ENCODE data around the gene CHSY3. TPM values are rescaled to one million over a fixed set of nuclear protein-coding genes. Genes with fewer than 3 reads are reported as not detected.

Gene CHSY3
- total RNA-seq, 1 donor from 2014 or later, result 0.51 TPM

GRCh38 chr5:130115686-130116085, 211.4 kb downstream of the CHSY3 start:
- DNase-seq, result no peak
- no peak for ATAC-seq (ENCODE audit: poor library complexity)
- intact Hi-C loops (cut with DNase I), result no loop called here

DNA sequence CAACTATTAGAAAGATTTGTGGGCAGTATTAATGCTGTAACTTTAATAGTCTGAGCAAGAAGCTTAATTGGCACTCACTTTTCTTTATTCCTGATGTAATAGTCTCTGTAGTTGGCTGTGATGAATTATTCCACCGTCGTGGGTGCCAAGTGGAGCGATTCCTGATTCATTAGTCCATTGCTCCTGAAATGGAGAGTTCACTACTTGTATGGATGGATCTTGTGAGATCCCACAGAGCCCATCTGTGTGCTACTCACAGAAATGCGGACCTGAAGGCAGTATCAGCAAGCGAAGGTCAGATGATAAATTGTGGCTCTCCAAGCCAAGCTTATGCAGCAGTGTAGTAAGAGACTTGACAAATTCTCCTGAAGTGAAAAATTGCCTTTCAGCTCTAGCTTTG, 212.2 kb downstream of the CHSY3 start:
- DNase-seq (no peak), ATAC-seq (ENCODE audit: poor library complexity) (no peak)
- intact Hi-C loops (cut with DNase I), result no loop called here

DNA sequence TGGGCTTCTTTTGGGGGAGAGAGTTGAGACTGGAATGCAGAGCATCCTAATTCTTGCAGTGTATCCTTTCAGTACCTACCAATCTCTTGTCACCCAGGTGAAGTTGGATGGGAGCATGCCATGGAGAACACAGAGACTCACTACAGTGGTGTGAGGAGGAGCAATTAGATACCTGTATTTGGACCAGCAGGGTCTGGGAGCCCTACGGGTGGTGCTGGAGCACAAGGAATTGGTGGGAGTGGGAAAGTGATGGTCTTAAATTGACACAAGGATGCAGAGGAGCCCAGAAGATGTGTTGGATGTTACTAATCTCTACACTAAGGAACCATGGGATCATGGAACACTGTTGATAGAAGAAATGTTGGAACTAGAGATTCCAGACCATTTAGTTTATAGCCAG, 212.7 kb downstream of the CHSY3 start:
- ATAC-seq (ENCODE audit: poor library complexity) (no peak), DNase-seq (no peak)
- intact Hi-C loops (cut with DNase I), result no loop called here

DNA sequence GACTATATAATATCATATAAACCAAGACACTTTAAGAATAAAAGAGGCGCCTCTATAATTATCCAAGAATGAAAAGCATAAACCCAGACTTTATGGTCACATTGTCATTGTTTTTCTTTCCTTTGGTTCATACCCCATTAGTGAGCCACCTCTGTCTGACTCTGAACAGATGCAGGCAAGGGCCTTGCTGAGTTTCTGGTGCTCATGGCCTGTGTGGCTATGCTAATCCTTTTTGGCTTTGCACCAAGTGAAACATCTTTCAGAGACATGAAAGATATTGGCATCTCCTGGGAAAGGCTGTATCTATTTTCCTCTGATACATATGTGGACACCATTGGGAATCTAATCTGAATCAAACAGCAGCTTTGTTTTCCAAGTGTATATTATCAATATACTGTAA, 222.5 kb downstream of the CHSY3 start:
- ATAC-seq (ENCODE audit: poor library complexity), result no peak
- intact Hi-C loops (cut with DNase I), result no loop called here
- DNase-seq, result no peak

GRCh38 chr5:130135506-130135905, 231.2 kb downstream of the CHSY3 start:
- intact Hi-C loops (cut with DNase I), result no loop called here
- ATAC-seq (ENCODE audit: poor library complexity), result peak; percentile 68
- DNase-seq, result no peak

DNA sequence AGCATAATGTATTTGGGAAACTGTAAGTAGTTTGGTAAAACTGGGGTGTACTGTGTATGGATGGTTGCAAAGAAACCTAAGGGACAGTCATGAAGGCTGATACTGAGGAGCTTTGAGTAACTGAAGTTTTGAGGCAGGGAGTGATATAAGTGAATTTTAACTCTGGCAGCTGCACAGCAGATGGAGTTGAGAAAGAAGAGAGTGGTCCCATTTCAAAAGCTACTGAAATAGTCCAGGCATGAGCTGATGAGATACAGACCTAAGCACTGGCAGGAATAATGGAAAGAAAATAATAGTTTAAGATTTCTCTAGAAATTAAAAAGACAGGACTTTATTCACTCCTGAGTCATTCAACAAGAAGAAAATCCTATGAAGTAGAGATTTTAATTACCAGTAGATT, 232.0 kb downstream of the CHSY3 start:
- intact Hi-C loops (cut with DNase I), result no loop called here
- DNase-seq, result no peak
- peak; percentile 60 for ATAC-seq (ENCODE audit: poor library complexity)

GRCh38 chr5:130137681-130138080, 233.4 kb downstream of the CHSY3 start:
- DNase-seq (no peak), ATAC-seq (ENCODE audit: poor library complexity) (no peak)
- intact Hi-C loops (cut with DNase I), result no loop called here

GRCh38 chr5:130138406-130139045, 234.3 kb downstream of the CHSY3 start:
- DNase-seq (no peak), ATAC-seq (ENCODE audit: poor library complexity) (no peak)
- intact Hi-C loops (cut with DNase I), result no loop called here

DNA sequence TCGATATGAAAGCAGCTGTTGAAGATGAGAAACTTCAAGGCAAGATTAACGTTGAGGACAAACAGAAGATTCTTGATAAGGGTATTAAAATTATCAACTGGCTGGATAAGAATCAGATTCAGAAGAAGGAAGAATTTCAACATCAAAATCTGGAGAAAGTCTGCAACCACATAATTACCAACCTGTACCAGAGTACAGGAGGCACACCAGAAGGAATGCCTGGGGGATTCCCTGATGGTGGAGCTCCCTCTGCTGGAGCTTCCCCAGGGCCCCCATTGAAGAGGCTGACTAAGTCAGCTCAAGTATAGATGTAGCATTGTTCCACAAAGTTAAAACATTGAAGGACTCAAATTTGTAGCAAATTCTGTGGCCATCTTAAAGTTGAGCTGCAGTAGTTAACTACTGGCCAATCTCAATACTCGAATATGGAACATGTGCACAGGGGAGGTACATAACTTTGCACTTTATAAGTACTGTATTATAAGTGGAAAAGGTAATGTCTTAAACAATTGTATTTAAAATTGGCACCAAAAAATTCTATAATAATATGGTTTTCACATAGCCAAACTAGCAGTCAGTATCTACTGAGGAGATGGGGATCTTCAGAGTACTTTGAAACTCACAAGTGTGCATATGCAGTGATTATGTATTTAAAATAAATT, 237.5 kb downstream of the CHSY3 start:
- no peak for DNase-seq
- no peak for ATAC-seq (ENCODE audit: poor library complexity)
- intact Hi-C loops (cut with DNase I), result loop anchor here (10.0 kb wide), 1 partner anchor 237 kb away; the partner anchor contains the start of gene CHSY3

GRCh38 chr5:130151239-130151638, 247.0 kb downstream of the CHSY3 start:
- intact Hi-C loops (cut with DNase I), result no loop called here
- ATAC-seq (ENCODE audit: poor library complexity), result no peak
- DNase-seq, result no peak

GRCh38 chr5:130155345-130156011, 251.2 kb downstream of the CHSY3 start:
- DNase-seq, result no peak
- intact Hi-C loops (cut with DNase I), result no loop called here
- no peak for ATAC-seq (ENCODE audit: poor library complexity)

- intact Hi-C loops (cut with DNase I), result no loop called here
- DNase-seq (no peak), ATAC-seq (ENCODE audit: poor library complexity) (no peak)
Measured at GRCh38 chr5:130158036-130158435, 253.8 kb downstream of the CHSY3 start.

DNA sequence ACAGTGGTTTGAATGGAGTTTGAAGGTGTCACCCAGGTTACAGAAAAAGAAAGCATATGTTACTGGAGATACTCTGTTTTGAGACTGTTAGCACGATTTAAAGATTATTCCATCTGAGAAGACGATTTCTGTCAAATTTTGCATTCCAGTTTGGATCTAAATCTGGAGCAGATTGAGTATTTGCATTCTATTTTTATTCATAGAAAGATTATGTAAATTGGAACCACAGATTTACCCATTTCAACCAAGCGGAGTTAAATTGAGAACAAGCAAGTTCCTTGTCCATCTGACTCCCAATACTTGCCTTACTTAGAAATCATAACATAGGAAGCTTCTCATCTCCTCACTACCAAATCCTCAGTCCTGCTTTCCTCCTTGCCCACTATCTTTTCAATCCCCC, 255.7 kb downstream of the CHSY3 start:
- intact Hi-C loops (cut with DNase I), result no loop called here
- no peak for DNase-seq
- no peak for ATAC-seq (ENCODE audit: poor library complexity)

GRCh38 chr5:130164966-130165365, 260.7 kb downstream of the CHSY3 start:
- no peak for DNase-seq
- ATAC-seq (ENCODE audit: poor library complexity), result no peak
- intact Hi-C loops (cut with DNase I), result no loop called here

DNA sequence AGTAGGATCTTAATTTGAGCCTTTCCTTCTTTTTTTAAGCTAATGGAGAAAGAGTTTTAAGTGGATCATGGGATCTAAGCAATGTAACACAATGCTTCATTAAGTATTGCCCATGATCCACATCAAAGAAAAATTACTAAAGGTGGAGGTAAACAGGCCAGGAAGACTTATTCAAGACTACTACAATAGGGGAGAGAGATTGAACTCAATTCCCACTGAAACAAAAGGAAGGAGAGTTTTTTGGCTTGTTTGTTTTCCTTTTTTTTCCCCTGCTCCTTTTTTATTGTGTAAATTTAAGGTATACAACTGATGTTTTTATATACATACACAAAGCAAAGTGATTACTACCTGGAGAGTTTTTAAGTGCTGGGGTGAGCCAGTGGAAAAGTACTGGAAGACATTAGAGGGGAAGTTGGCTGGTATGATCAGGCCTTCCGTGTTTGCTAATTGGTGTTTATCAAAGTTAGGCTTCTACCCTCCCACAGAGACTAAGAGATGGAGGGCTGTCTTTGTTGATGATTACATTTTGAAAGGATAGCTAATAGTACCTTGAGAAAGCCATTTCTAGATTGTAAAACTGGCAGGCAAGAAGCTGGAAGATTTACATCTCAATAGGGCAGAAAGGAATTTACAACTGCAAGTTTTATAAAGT, 262.7 kb downstream of the CHSY3 start:
- intact Hi-C loops (cut with DNase I), result no loop called here
- ATAC-seq (ENCODE audit: poor library complexity) (no peak), DNase-seq (no peak)

- no peak for ATAC-seq (ENCODE audit: poor library complexity)
Measured at GRCh38 chr5:130168211-130168610, 263.9 kb downstream of the CHSY3 start.

DNA sequence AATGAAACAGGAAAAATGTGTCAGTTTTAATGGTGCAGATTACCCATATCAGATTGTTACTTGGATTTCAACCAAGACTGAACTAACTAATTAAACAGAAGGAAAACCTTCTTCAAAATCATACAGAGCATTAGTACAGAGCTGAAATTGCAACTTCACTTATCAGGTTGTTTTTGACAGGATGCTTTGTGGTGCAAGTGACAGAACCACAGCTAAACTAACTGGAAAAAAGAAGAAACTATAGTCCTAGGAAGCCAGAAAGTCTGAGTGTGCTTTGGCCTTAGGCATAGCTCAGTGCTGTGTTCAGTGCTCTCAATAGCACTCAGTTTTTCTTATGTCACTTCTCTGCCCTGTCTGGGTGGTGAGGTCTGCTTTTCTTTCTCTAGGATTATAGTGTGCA, 267.4 kb downstream of the CHSY3 start:
- intact Hi-C loops (cut with DNase I), result no loop called here

More at GRCh38 chr5:130168211-130168610, 263.9 kb downstream of the CHSY3 start:
- DNase-seq, result no peak
- intact Hi-C loops (cut with DNase I), result no loop called here

GRCh38 chr5:130183115-130183514, 278.9 kb downstream of the CHSY3 start:
- ATAC-seq (ENCODE audit: poor library complexity) (no peak), DNase-seq (no peak)
- intact Hi-C loops (cut with DNase I), result no loop called here

More for the DNA sequence above, 267.4 kb downstream of the CHSY3 start:
- ATAC-seq (ENCODE audit: poor library complexity) (no peak), DNase-seq (no peak)

GRCh38 chr5:130189961-130190360, 285.7 kb downstream of the CHSY3 start:
- no peak for ATAC-seq (ENCODE audit: poor library complexity)
- intact Hi-C loops (cut with DNase I), result no loop called here
- no peak for DNase-seq

- intact Hi-C loops (cut with DNase I), result no loop called here
- no peak for ATAC-seq (ENCODE audit: poor library complexity)
Measured at GRCh38 chr5:130198927-130199326, 294.7 kb downstream of the CHSY3 start.

More at GRCh38 chr5:130198927-130199326, 294.7 kb downstream of the CHSY3 start:
- no peak for DNase-seq

Measured in Right ventricle myocardium superior (tissue), 1 donor.